GM21360 (cell line): ENCODE data around the gene GLI1.
"Not testable (repeated sequence)": the region's sequence is repeated elsewhere in the genome, so short reads cannot be mapped to it uniquely, and the experiment has no call there.

Source experiments
- ATAC-seq: cut with Tn5 transposase; IDR thresholded peaks from one replicate; pipeline ENCODE4 v1.9.1; 2021; ENCODE audit warnings: mild to moderate bottlenecking, moderate library complexity; ENCODE audit not compliant: unreplicated experiment

Gene GLI1

GRCh38 chr12:57496822-57497221 is 37.2 kb downstream of the GLI1 start:
- no peak for ATAC-seq

- no peak for ATAC-seq
These were observed 37.9 kb downstream of the GLI1 start for GRCh38 chr12:57497223-57498131.

DNA sequence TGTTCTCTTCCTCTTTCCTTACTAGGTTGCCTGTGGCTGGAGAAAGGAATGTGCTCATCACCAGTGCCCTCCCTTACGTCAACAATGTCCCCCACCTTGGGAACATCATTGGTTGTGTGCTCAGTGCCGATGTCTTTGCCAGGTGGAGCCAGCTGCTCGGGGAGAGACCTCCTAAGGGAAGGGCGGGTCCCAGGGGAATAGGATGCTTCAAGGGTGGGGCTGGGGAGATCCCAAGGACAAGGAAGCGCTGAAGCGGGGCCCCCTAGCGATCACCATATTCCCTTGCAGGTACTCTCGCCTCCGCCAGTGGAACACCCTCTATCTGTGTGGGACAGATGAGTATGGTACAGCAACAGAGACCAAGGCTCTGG is 38.5 kb downstream of the GLI1 start:
- no peak for ATAC-seq

GRCh38 chr12:57498571-57498970 is 39.0 kb downstream of the GLI1 start:
- ATAC-seq: no peak

GRCh38 chr12:57500213-57500612 is 40.6 kb downstream of the GLI1 start:
- no peak for ATAC-seq

DNA sequence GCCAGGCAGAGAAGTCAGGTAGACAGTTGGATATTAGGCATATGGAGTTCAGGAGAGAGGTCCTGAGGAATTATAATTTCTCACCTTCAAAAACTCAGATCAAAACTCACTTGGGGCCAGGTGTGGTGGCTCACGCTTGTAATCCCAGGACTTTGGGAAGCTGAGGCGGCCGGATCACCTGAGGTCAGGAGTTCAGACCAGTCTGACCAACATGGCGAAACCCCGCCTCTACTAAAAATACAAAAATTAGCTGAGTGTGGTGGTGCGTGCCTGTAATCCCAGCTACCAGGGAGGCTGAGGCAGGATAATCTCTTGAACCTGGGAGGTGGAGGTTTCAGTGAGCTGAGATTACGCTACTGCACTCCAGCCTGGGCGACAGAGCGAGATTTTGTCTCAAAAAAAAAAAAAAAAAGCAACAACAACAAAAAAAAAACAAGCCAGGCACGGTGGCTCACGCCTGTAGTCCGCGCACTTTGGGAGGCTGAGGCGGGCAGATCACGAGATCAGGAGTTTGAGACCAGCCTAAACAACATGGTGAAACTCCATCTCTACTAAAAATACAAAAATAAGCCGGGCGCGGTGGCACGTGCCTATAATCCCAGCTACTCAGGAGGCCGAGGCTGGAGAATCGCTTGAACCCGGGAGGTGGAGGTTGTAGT is 42.9 kb downstream of the GLI1 start:
- ATAC-seq: not testable (repeated sequence)

GRCh38 chr12:57506541-57506940 is 47.0 kb downstream of the GLI1 start:
- not testable (repeated sequence) for ATAC-seq

DNA sequence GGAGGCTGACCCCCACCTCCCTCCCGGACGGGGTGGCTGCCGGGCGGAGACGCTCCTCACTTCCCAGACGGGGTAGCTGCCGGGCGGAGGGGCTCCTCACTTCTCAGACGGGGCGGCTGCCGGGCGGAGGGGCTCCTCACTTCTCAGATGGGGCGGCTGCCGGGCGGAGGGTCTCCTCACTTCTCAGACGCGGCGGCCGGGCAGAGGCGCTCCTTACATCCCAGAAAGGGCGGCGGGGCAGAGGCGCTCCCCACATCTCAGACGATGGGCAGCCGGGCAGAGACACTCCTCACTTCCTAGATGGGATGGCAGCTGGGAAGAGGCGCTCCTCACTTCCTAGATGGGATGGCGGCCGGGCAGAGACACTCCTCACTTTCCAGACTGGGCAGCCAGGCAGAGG is 48.2 kb downstream of the GLI1 start:
- not testable (repeated sequence) for ATAC-seq

GRCh38 chr12:57511161-57511560 is 51.6 kb downstream of the GLI1 start:
- ATAC-seq: no peak

GRCh38 chr12:57511588-57512325 is 52.2 kb downstream of the GLI1 start:
- no peak for ATAC-seq

DNA sequence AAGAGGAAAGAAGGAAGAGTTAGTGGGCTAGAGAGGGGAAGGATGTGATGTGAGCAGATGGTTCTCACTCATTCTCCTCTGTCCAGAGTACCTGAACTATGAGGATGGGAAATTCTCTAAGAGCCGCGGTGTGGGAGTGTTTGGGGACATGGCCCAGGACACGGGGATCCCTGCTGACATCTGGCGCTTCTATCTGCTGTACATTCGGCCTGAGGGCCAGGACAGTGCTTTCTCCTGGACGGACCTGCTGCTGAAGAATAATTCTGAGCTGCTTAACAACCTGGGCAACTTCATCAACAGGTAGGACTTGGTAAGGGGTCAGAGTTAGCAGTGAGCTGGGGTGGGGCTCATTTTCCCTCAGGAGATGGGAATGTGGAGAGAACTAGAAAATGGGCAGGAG is 53.1 kb downstream of the GLI1 start:
- ATAC-seq: no peak

DNA sequence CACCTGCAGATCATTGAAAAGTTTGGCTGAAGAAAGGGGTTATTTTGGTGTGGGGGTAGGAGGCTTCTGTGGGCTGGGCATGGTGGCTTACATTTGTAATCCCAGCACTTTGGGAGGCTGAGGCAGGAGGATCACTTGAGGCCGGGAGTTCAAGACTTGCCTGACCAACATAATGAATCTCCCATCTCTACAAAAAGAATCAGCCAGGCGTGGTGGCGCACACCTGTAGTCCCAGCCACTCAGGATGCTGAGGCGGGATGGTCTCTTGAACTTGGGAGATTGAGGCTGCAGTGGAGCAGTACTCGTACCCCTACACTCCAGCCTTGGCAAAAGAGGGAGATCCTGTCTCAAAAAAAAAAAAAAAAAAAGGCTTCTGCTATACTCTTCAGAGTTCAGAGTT is 53.7 kb downstream of the GLI1 start:
- no peak for ATAC-seq

DNA sequence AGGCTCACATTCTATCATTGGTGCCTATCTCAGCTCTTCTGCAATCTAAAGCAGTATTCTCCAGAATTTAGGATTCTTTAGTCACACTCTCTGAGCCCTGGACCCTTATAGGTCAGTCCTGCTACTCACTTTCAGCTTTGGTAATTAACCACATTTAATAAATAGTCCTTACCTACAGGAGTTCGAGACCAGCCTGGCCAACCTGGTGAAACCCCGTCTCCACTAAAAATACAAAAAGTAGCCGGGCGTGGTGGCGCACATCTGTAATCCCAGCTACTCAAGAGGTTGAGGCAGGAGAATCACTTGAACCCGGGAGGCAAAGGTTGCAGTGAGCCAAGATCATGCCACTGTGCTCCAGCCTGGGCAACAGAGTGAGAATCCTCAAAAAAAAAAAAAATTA is 54.1 kb downstream of the GLI1 start:
- not testable (repeated sequence) for ATAC-seq

DNA sequence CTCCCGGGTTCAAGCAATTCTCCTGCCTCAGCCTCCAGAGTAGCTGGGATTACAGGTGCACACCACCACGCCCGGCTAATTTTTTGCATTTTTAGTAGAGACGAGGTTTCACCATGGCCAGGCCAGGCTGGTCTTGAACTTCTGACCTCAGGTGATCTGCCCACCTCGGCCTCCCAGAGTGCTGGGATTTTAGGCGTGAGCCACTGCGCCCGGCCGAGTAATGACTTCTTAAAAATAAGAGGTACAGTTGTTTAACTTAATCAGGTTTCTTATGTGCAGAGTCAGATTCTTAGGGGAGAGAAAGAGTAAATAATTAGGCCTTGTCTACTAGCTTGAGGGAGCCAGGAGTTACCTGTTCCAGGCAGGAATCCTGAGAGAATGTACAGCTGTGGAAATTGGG is 54.7 kb downstream of the GLI1 start:
- not testable (repeated sequence) for ATAC-seq

GRCh38 chr12:57514720-57515407 is 55.3 kb downstream of the GLI1 start:
- no peak for ATAC-seq

- ATAC-seq: no peak
These were observed 55.9 kb downstream of the GLI1 start for GRCh38 chr12:57515408-57515933.

- no peak for ATAC-seq
These were observed 56.5 kb downstream of the GLI1 start for GRCh38 chr12:57515934-57516541.

DNA sequence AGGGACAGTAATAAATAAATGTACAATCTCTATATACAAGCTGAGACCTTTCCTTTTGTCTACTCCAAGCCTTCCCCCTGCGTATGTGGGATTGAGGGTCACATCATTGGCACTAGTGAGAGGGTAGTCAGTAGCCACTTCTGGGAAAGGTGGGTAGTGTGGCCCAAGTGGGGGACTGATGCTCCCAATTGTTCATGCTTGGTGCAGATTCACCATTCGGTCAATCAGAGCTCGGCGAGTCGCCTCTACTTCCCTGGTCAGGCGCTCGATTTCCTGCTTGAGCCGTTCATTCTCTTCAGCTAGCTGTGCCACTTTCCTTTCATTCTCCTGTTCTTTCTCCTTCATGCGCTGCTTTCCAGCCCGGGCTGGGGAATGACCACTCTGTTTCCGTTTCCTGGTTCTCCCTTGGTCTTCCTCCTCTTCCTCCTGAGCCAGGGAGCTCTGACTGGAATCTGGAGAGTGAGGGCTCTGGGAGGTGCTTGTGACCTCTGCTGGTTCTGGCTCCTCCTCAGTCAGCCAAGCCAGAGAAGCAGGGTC is 57.1 kb downstream of the GLI1 start:
- no peak for ATAC-seq

- no peak for ATAC-seq
These were observed 57.6 kb downstream of the GLI1 start for GRCh38 chr12:57517187-57517586.

DNA sequence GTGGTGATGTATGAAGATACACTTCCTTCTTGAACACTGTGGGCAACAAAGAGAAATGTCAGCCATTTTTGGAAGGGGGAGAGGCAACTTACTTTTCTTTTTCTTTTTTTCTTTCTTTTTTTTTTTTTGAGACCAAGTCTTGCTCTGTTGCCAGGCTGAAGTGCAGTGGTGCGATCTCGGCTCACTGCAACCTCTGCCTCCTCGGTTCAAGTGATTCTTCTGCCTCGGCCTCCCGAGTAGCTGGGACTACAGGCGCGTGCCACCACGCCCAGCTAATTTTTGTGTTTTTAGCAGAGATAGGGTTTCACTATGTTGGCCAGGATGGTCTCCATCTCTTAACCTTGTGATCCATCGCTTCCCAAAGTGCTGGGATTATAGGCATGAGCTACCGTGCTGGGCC is 58.1 kb downstream of the GLI1 start:
- not testable (repeated sequence) for ATAC-seq
